Brain microvascular endothelial cell (primary cell): ENCODE measurements around the gene FFAR4.

Experiments used
- DNase-seq: peaks from one replicate; pipeline ENCODE4 v3.0.0-alpha.2; 2020
- H3K27ac ChIP-seq: fragments of 250-450 bp; sonication (Bioruptor Pico); 2 replicates; pipeline ENCODE4 v1.5.1; 2020; ENCODE audit warnings: mild to moderate bottlenecking, moderate library complexity
- H3K27me3 ChIP-seq: fragments of 250-450 bp; sonication (Bioruptor Pico); replicated peaks from 2 replicates; pipeline ENCODE4 v1.5.1; 2020; ENCODE audit warnings: mild to moderate bottlenecking
- H3K36me3 ChIP-seq: fragments of 250-450 bp; sonication (Bioruptor Pico); replicated peaks from 2 replicates; pipeline ENCODE4 v1.5.1; 2020; ENCODE audit warnings: mild to moderate bottlenecking
- H3K4me3 ChIP-seq: 2 replicates; pipeline ENCODE4 v1.5.1; 2011; ENCODE audit warnings: low read depth, mild to moderate bottlenecking, control low read depth, low read length, moderate library complexity
- CTCF ChIP-seq: IDR thresholded peaks from 2 replicates; pipeline ENCODE4 v1.5.1; 2011; ENCODE audit warnings: low read depth, mild to moderate bottlenecking, moderate library complexity, low read length, control low read depth, inconsistent platforms; ENCODE audit errors: missing control alignments
- in situ Hi-C: cut with HindIII; loops from 2 replicates; pipeline ENCODE4 v1.10.0; 2017; ENCODE audit warnings: low sequenced_read_pairs, low pct_ligation_motif_present

FFAR4 gene

GRCh38 chr10:93613126-93613525 lies 46.7 kb downstream of the FFAR4 start:
- no peak overlapping the region for H3K4me3 ChIP-seq
- in situ Hi-C loops = no loop called here

GRCh38 chr10:93614101-93614825 lies 47.8 kb downstream of the FFAR4 start:
- TF ChIP-seq CTCF = no peak
- Histone ChIP-seq H3K27ac (no peak overlapping the region), H3K4me3 (no peak overlapping the region), H3K36me3 (no peaks in the 10 kb centered on the region), H3K27me3 (no peaks in the 10 kb centered on the region)
- DNase-seq = no peak
- in situ Hi-C loops = no loop called here

More at GRCh38 chr10:93613126-93613525, 46.7 kb downstream of the FFAR4 start:
- no peak for TF ChIP-seq CTCF
- no peak for DNase-seq
- Histone ChIP-seq H3K36me3 (no peaks in the 10 kb centered on the region), H3K27ac (no peak overlapping the region), H3K27me3 (no peaks in the 10 kb centered on the region)

GRCh38 chr10:93615576-93616235 lies 49.2 kb downstream of the FFAR4 start:
- no peak for TF ChIP-seq CTCF
- DNase-seq = no peak
- no peaks in the 10 kb centered on the region for H3K27me3 ChIP-seq
- H3K4me3 ChIP-seq = no peak overlapping the region
- H3K27ac ChIP-seq = no peak overlapping the region
- no peaks in the 10 kb centered on the region for H3K36me3 ChIP-seq
- in situ Hi-C loops = no loop called here

GRCh38 chr10:93620925-93621324 lies 54.5 kb downstream of the FFAR4 start:
- no peak for DNase-seq
- in situ Hi-C loops = no loop called here
- no peaks in the 10 kb centered on the region for H3K27me3 ChIP-seq
- no peak for TF ChIP-seq CTCF
- H3K4me3 ChIP-seq = no peak overlapping the region
- H3K36me3 ChIP-seq = no peaks in the 10 kb centered on the region
- no peak overlapping the region for H3K27ac ChIP-seq

GRCh38 chr10:93622942-93623341 lies 56.5 kb downstream of the FFAR4 start:
- H3K4me3 ChIP-seq = no peak overlapping the region
- DNase-seq = no peak
- no peaks in the 10 kb centered on the region for H3K27me3 ChIP-seq
- in situ Hi-C loops = no loop called here
- H3K27ac ChIP-seq = no peak overlapping the region
- H3K36me3 ChIP-seq = no peaks in the 10 kb centered on the region
- no peak for TF ChIP-seq CTCF
